HG02623 (cell line): Measurements from ENCODE around the gene ANXA10.

Source experiments
- ATAC-seq: cut with Tn5 transposase; IDR thresholded peaks from one replicate; pipeline ENCODE4 v1.9.1; 2021; ENCODE audit warnings: moderate library complexity; ENCODE audit not compliant: unreplicated experiment

Gene ANXA10

GRCh38 chr4:168218645-168219044 is 126.3 kb downstream of the ANXA10 start:
- ATAC-seq, result no peak

- no peak for ATAC-seq
Measured at GRCh38 chr4:168220893-168221292, 128.6 kb downstream of the ANXA10 start.

GRCh38 chr4:168221301-168221700 is 129.0 kb downstream of the ANXA10 start:
- no peak for ATAC-seq
